D721Med (cell line): Measurements from ENCODE around the gene PAM16.

Experiments
- DNase-seq: peaks from one replicate; pipeline ENCODE4 v3.0.0; 2011; ENCODE audit warnings: low spot score; ENCODE audit not compliant: insufficient read length
- FAIRE-seq: peaks from 2 replicates; lab custom pipeline; 2011; peaks lifted over from hg19 to GRCh38; lab: Jason Lieb, UNC
- TF ChIP-seq, protein P1 (sequence below): IDR thresholded peaks from 2 replicates; pipeline ENCODE4 v1.5.1; 2012; ENCODE audit warnings: mild to moderate bottlenecking, control low read depth; ENCODE audit not compliant: insufficient read depth; ENCODE audit errors: missing control alignments

The PAM16 gene

DNA sequence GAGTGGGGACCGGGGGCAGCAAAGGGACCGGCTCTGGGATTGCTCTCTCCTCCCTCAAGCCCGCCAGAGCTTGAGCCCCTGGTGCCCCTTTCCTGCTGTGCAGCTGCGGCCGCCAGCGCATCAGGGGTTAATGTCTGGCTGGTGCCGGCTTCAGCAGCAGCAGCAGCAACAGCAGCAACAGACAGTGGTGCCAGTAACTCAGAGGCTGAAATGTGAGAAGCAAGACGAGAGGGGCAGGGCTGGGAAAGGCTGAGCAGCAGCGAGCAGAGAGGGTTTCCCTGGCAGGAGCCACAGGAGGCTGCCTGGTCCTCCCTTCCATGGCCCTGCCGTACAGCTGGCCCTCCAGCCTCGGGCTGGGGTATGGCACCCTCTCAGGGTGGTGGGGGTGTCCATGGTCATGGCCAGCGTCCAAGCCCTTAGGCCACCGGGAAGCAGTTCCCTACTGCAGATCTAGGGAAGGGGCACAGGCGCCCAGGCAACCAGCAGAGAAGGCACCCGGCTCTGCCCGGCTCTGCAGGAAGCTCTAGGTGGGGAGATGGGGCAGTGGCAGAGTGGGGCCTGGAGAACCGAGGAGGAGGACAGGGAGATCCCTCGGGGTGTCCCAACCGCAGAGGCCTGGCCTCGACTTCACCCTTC lies 57.2 kb downstream of the PAM16 start:
- FAIRE-seq (no peak), DNase-seq (no peak)
- TF ChIP-seq, protein P1, sequence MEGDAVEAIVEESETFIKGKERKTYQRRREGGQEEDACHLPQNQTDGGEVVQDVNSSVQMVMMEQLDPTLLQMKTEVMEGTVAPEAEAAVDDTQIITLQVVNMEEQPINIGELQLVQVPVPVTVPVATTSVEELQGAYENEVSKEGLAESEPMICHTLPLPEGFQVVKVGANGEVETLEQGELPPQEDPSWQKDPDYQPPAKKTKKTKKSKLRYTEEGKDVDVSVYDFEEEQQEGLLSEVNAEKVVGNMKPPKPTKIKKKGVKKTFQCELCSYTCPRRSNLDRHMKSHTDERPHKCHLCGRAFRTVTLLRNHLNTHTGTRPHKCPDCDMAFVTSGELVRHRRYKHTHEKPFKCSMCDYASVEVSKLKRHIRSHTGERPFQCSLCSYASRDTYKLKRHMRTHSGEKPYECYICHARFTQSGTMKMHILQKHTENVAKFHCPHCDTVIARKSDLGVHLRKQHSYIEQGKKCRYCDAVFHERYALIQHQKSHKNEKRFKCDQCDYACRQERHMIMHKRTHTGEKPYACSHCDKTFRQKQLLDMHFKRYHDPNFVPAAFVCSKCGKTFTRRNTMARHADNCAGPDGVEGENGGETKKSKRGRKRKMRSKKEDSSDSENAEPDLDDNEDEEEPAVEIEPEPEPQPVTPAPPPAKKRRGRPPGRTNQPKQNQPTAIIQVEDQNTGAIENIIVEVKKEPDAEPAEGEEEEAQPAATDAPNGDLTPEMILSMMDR = no peak

DNA sequence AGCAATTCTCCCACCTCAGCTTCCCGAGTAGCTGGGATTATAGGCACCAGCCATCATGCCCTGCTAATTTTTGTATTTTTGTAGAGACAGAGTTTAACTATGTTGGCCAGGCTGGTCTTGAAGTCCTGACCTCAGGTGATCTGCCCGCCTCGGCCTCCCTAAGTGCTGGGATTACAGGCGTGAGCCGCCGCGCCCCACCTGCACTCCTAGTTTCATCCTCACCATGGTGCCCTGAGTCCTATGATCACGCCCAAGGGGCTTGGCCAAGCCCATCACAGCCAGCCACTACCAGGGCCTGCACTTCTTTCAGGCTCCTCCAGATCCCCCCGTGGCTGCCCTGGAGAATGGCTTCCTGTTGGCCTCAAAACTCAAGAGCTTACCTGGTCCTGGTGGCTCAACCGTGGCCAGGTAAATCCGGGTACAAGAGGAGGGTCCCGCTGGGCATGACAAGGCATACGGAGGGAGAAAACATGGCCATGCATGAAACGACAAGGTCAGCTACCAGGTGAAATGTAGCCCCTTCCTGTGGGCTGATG lies 57.9 kb downstream of the PAM16 start:
- FAIRE-seq (no peak), DNase-seq (no peak)
- TF ChIP-seq, protein P1 = no peak

DNA sequence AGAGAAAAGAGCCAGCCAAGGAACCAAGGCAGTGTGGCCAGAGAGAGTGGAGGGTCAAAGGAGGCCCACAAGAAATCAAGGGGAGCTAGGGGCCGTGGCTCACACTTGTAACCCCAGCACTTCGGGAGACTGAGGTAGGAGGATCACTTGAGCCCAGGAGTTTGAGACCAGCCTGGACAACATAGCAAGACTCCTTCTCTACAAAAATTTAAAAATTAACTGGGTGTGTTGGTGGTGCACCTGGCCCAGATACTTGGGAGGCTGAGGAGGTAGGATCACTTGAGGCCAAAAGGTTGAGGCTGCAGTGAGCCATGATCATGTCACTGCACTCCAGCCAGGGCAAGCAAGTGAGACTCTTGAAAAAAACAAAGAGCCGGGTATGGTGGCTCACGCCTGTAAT lies 59.4 kb downstream of the PAM16 start:
- FAIRE-seq = no peak
- TF ChIP-seq, protein P1 = no peak
- DNase-seq = no peak
